HT1080 (cell line): Measurements from ENCODE around the gene NSUN3. TPM values are rescaled to one million over a fixed set of nuclear protein-coding genes. Genes with fewer than 3 reads are reported as not detected.

Source experiments
- total RNA-seq: library from RNA; depleted of rRNA; stranded (reverse); fragments of >200 nt; shearing (Covaris generic); gene quantifications from 2 replicates; pipeline ENCODE4 v1.2.3, GENCODE V29; 2014; rRNA removed

The NSUN3 gene
- total RNA-seq, 1 experiment from 2014 or later: 13.3 TPM

Other genes with a start within 250 kb of the NSUN3 start
- 4.8 and 5.7 TPM in 2 replicates for gene PROS1, start 89.2 kb upstream of the NSUN3 start, total RNA-seq
- gene ARL13B, start 82.9 kb upstream of the NSUN3 start, total RNA-seq: 9.6 and 10.0 TPM in 2 replicates
- gene STX19, start 34.5 kb upstream of the NSUN3 start, total RNA-seq: not detected in 2 replicates
- 4.0 and 4.2 TPM in 2 replicates for gene DHFR2, start 145 bp upstream of the NSUN3 start, total RNA-seq